IMR-90 (cell line): ENCODE data around the gene KLHL17. TPM values are rescaled to one million over a fixed set of nuclear protein-coding genes. Genes with fewer than 3 reads are reported as not detected.

ENCODE experiments used
- ATAC-seq: fragments of 200-7000 bp; cut with Tn5 transposase; 2 replicates; pipeline ENCODE4 v1.9.1; 2020; ENCODE audit warnings: low read depth, mild to moderate bottlenecking, moderate library complexity
- BruUV-seq: library from RNA; stranded (reverse); fragments of 400-500 nt; replicated peaks from 2 replicates; lab custom pipeline; 2021; lab: Mats Ljungman, UMichigan
- CTCF ChIA-PET: fragments of 300-600 bp; formaldehyde crosslinking; extraction: SDS; loops from one replicate; lab custom pipeline; 2021; ENCODE audit warnings: antibody characterized with exemption; lab: Yijun Ruan, JAX
- POLR2A ChIA-PET: fragments of 300-600 bp; sonication (Branson Sonifier 250); formaldehyde crosslinking; loops from one replicate; lab custom pipeline; 2022; ENCODE audit warnings: antibody characterized with exemption; ENCODE audit not compliant: unreplicated experiment; lab: Charles Lee
- DNase-seq: peaks from one replicate; pipeline ENCODE4 v3.0.0; 2013
- H2AFZ ChIP-seq: replicated peaks from 2 replicates; pipeline ENCODE3; 2013; ENCODE audit warnings: low read length, mild to moderate bottlenecking; ENCODE audit not compliant: poor library complexity
- H2AK5ac ChIP-seq: 2 replicates; pipeline ENCODE4 v1.6.1; 2013; ENCODE audit warnings: low read depth, low read length, inconsistent platforms
- H2AK9ac ChIP-seq: replicated peaks from 2 replicates; pipeline ENCODE3; 2013; ENCODE audit warnings: mild to moderate bottlenecking, low read depth, low read length, moderate library complexity; ENCODE audit not compliant: poor library complexity
- H2BK120ac ChIP-seq: 2 replicates; pipeline ENCODE4 v1.6.1; 2013; ENCODE audit warnings: low read depth, low read length, inconsistent platforms
- H2BK15ac ChIP-seq: 3 replicates; pipeline ENCODE4 v1.6.1; 2013; ENCODE audit warnings: low read depth, low read length, inconsistent platforms
- H2BK20ac ChIP-seq: 2 replicates; pipeline ENCODE4 v1.6.1; 2013; ENCODE audit warnings: low read depth, mild to moderate bottlenecking, inconsistent platforms, low read length, moderate library complexity
- H2BK5ac ChIP-seq: 2 replicates; pipeline ENCODE4 v1.6.1; 2013; ENCODE audit warnings: mild to moderate bottlenecking, low read depth, low read length, inconsistent platforms; ENCODE audit not compliant: poor library complexity, severe bottlenecking
- H3K14ac ChIP-seq: replicated peaks from 2 replicates; pipeline ENCODE4 v1.6.1; 2013; ENCODE audit warnings: low read depth, low read length, inconsistent platforms
- H3K18ac ChIP-seq: 2 replicates; pipeline ENCODE4 v1.6.1; 2013; ENCODE audit warnings: low read depth, low read length, control low read depth
- H3K23ac ChIP-seq: 2 replicates; pipeline ENCODE4 v1.6.1; 2013; ENCODE audit warnings: low read depth, low read length, inconsistent platforms
- H3K27ac ChIP-seq: 2 replicates; pipeline ENCODE4 v1.5.1; 2013; ENCODE audit warnings: mild to moderate bottlenecking, control low read depth, low read length; ENCODE audit not compliant: insufficient read depth
- H3K27me3 ChIP-seq: 2 replicates; pipeline ENCODE4 v1.6.1; 2013; ENCODE audit warnings: low read length; ENCODE audit not compliant: control insufficient read depth, insufficient read depth
- H3K36me3 ChIP-seq: 2 replicates; pipeline ENCODE4 v1.6.1; 2013; ENCODE audit warnings: low read length, mixed read lengths; ENCODE audit not compliant: control insufficient read depth, insufficient read depth
- H3K4ac ChIP-seq: 2 replicates; pipeline ENCODE4 v1.6.1; 2013; ENCODE audit warnings: low read depth, low read length, inconsistent platforms
- H3K4me1 ChIP-seq: 2 replicates; pipeline ENCODE4 v1.6.1; 2013; ENCODE audit warnings: low read length, mixed read lengths; ENCODE audit not compliant: control insufficient read depth, insufficient read depth
- H3K4me2 ChIP-seq: 2 replicates; pipeline ENCODE4 v1.6.1; 2013; ENCODE audit warnings: low read depth, mild to moderate bottlenecking, control low read depth, low read length, moderate library complexity
- H3K4me3 ChIP-seq: 2 replicates; pipeline ENCODE4 v1.5.1; 2013; ENCODE audit warnings: low read depth, mild to moderate bottlenecking, control low read depth, low read length, moderate library complexity; ENCODE audit not compliant: insufficient read depth
- H3K56ac ChIP-seq: 2 replicates; pipeline ENCODE4 v1.6.1; 2013; ENCODE audit warnings: low read length, inconsistent platforms; ENCODE audit not compliant: insufficient read depth; ENCODE audit errors: extremely low read depth
- H3K79me1 ChIP-seq, 2 experiments: 2 replicates each; pipeline ENCODE4 v1.6.1; 2013; ENCODE audit warnings: low read length in 2 of 2, inconsistent platforms in 1 of 2, low read depth in 1 of 2
- H3K9ac ChIP-seq: 2 replicates; pipeline ENCODE4 v1.6.1; 2013; ENCODE audit warnings: low read depth, low read length, control low read depth
- H3K9me1 ChIP-seq: 2 replicates; pipeline ENCODE4 v1.6.1; 2013; ENCODE audit warnings: low read length, inconsistent platforms; ENCODE audit not compliant: insufficient read depth
- H3K9me3 ChIP-seq: 2 replicates; pipeline ENCODE4 v1.6.1; 2013; ENCODE audit warnings: low read length; ENCODE audit not compliant: control insufficient read depth, insufficient read depth
- H4K20me1 ChIP-seq: 2 replicates; pipeline ENCODE4 v1.6.1; 2013; ENCODE audit warnings: low read length, inconsistent platforms; ENCODE audit not compliant: insufficient read depth
- H4K5ac ChIP-seq: 2 replicates; pipeline ENCODE4 v1.6.1; 2013; ENCODE audit warnings: mild to moderate bottlenecking, low read depth, low read length, control low read depth
- H4K8ac ChIP-seq, 2 experiments: 2 replicates each; pipeline ENCODE4 v1.6.1; 2013; ENCODE audit warnings: low read depth in 2 of 2, low read length in 2 of 2, control low read depth in 1 of 2, inconsistent platforms in 1 of 2
- H4K91ac ChIP-seq: 2 replicates; pipeline ENCODE4 v1.6.1; 2013; ENCODE audit warnings: low read depth, low read length, inconsistent platforms; ENCODE audit not compliant: insufficient read depth
- BHLHE40 ChIP-seq: fragments of 150-350 bp; IDR thresholded peaks from 2 replicates; pipeline ENCODE4 v1.6.1; 2016; ENCODE audit warnings: mild to moderate bottlenecking, low read depth, low read length
- CEBPB ChIP-seq: IDR thresholded peaks from 2 replicates; pipeline ENCODE4 v1.6.1; 2012; ENCODE audit warnings: low read depth, low read length, improper control_type of control experiment
- CHD1 ChIP-seq: IDR thresholded peaks from 2 replicates; pipeline ENCODE4 v1.6.1; 2012; ENCODE audit warnings: low read depth, low read length, improper control_type of control experiment
- CTCF ChIP-seq: conservative IDR thresholded peaks from 2 replicates; pipeline ENCODE4 v1.5.1; 2012; ENCODE audit warnings: mild to moderate bottlenecking, low read depth, low read length, improper control_type of control experiment
- ELK1 ChIP-seq: fragments of 150-350 bp; IDR thresholded peaks from 2 replicates; pipeline ENCODE4 v1.6.1; 2016; ENCODE audit warnings: low read depth, mild to moderate bottlenecking, low read length, moderate library complexity, borderline replicate concordance
- FOS ChIP-seq: fragments of 150-350 bp; IDR thresholded peaks from 2 replicates; pipeline ENCODE4 v1.6.1; 2016; ENCODE audit warnings: low read depth, low read length
- MAFK ChIP-seq: IDR thresholded peaks from 2 replicates; pipeline ENCODE4 v1.6.1; 2012; ENCODE audit warnings: low read depth, low read length, improper control_type of control experiment
- MAZ ChIP-seq: IDR thresholded peaks from 2 replicates; pipeline ENCODE4 v1.6.1; 2012; ENCODE audit warnings: low read depth, mild to moderate bottlenecking, low read length, improper control_type of control experiment, moderate library complexity, borderline replicate concordance
- MXI1 ChIP-seq: IDR thresholded peaks from 2 replicates; pipeline ENCODE4 v1.6.1; 2012; ENCODE audit warnings: low read depth, mild to moderate bottlenecking, low read length, moderate library complexity, borderline replicate concordance
- NFE2L2 ChIP-seq: fragments of 150-350 bp; IDR thresholded peaks from 2 replicates; pipeline ENCODE4 v1.6.1; 2016; ENCODE audit warnings: low read depth, mild to moderate bottlenecking, low read length
- POLR2A ChIP-seq: IDR thresholded peaks from 2 replicates; pipeline ENCODE4 v1.6.1; 2012; ENCODE audit warnings: mild to moderate bottlenecking, low read depth, low read length
- RAD21 ChIP-seq: IDR thresholded peaks from 2 replicates; pipeline ENCODE4 v1.6.1; 2012; ENCODE audit warnings: low read length, improper control_type of control experiment
- RCOR1 ChIP-seq: IDR thresholded peaks from 2 replicates; pipeline ENCODE4 v1.6.1; 2012; ENCODE audit warnings: mild to moderate bottlenecking, low read length, improper control_type of control experiment; ENCODE audit not compliant: insufficient replicate concordance
- RFX5 ChIP-seq: IDR thresholded peaks from 2 replicates; pipeline ENCODE4 v1.8.0; 2012; ENCODE audit warnings: low read depth, mild to moderate bottlenecking, low read length, moderate library complexity
- SMC3 ChIP-seq: fragments of 150-350 bp; IDR thresholded peaks from 2 replicates; pipeline ENCODE4 v1.6.1; 2016; ENCODE audit warnings: low read depth, mild to moderate bottlenecking, antibody characterized with exemption, low read length, moderate library complexity
- USF2 ChIP-seq: fragments of 150-350 bp; IDR thresholded peaks from 2 replicates; pipeline ENCODE4 v1.6.1; 2017; ENCODE audit warnings: mild to moderate bottlenecking, antibody characterized with exemption, low read length, low read depth
- WGBS, 2 experiments: methylation state at CpG; one replicate each; pipeline versions ENCODE4 v1.1.5 to v1.1.7; 2013; ENCODE audit warnings: missing lambda C conversion rate in 2 of 2; ENCODE audit not compliant: insufficient read length in 1 of 2; ENCODE audit errors: extremely low coverage in 2 of 2; 5-methylcytosine and 5-hydroxymethylcytosine counted together
- dilution Hi-C: fragments of 300-500 bp; cut with HindIII; formaldehyde crosslinking; loops from one replicate; pipeline ENCODE4 v1.14.3; 2018; ENCODE audit warnings: low sequenced_read_pairs; ENCODE audit not compliant: unreplicated experiment
- in situ Hi-C: fragments of 300-500 bp; cut with MboI; formaldehyde crosslinking; loops from 3 replicates; pipeline ENCODE4 v1.14.3; 2019; ENCODE audit warnings: low sequenced_read_pairs, inconsistent platforms, mixed read lengths
- intact Hi-C: fragments of 100-400 bp; cut with micrococcal nuclease; formaldehyde crosslinking; loops from 2 replicates; pipeline ENCODE4 v1.10.0; 2022
- polyA plus RNA-seq, 3 experiments: library from polyadenylated mRNA; depleted of rRNA; stranded (reverse); fragments of >200 nt; gene quantifications; 2 replicates each; pipeline ENCODE4 v1.2.3, GENCODE V29; 2012; ENCODE audit warnings: low replicate concordance in 1 of 3
- total RNA-seq: library from RNA; depleted of rRNA; stranded (reverse); fragments of >200 nt; gene quantifications from 2 replicates; pipeline ENCODE4 v1.2.3, GENCODE V29; 2012

The KLHL17 gene
- total and polyA plus RNA-seq, 2 of the 4 experiments (the other 2 are of a cell fraction), result 3.4 to 41.0 TPM

- ChIA-PET CTCF (no interaction called here), POLR2A (no interaction called here)
- H2BK5ac ChIP-seq, result no peak overlapping the region
- no peak overlapping the region for H3K23ac ChIP-seq
- no peak overlapping the region for H4K5ac ChIP-seq
- H4K91ac ChIP-seq, result no peak overlapping the region
- H3K56ac ChIP-seq, result no peak overlapping the region
- no peak overlapping the region for H2AFZ ChIP-seq
- no peak overlapping the region for H3K4me3 ChIP-seq
- no peak overlapping the region for H2AK5ac ChIP-seq
- no peak overlapping the region for H3K14ac ChIP-seq
- peaks cover 8% of the 10 kb centered on the region for H3K4me1 ChIP-seq
- H3K4ac ChIP-seq, result no peak overlapping the region
- H2BK15ac ChIP-seq, result no peak overlapping the region
- no peak overlapping the region for H2BK20ac ChIP-seq
- peaks cover 6% of the 10 kb centered on the region; the same call in 1 of the 2 replicates for H3K9me1 ChIP-seq
- intact Hi-C loops, result loop anchor here (5.0 kb wide), 1 partner anchor 53 kb away; no protein-coding TSS in a partner anchor
- DNase-seq, result no peak
- H3K36me3 ChIP-seq, result no peaks in the 10 kb centered on the region
- no peak overlapping the region for H3K18ac ChIP-seq
- H3K79me1 ChIP-seq, result peaks cover 9 to 26% of the 10 kb centered on the region in 2 experiments; a peak in 3 of 4 replicates
- no peak for ATAC-seq
- dilution Hi-C loops, result no loop called here
- no peak overlapping the region for H3K27ac ChIP-seq
- 86% methylated on average over 4 of the region's 7 CpGs; no CpG with 5 or more reads in 1 of the 2 experiments for WGBS, 2 experiments
- BruUV-seq, result no TSS peak
- no peaks in the 10 kb centered on the region for H3K27me3 ChIP-seq
- no peak overlapping the region for H4K8ac ChIP-seq
- H2AK9ac ChIP-seq, result peak overlapping the region; percentile 25
- in situ Hi-C loops, result no loop called here
- no peak for TF ChIP-seq RAD21
- no peak for TF ChIP-seq CEBPB
- no peak for TF ChIP-seq MAFK
- no peak for TF ChIP-seq BHLHE40
- no peak for TF ChIP-seq SMC3
- no peak for TF ChIP-seq NFE2L2
- TF ChIP-seq MAZ, result no peak
- no peak for TF ChIP-seq FOS
- TF ChIP-seq RCOR1, result no peak
- TF ChIP-seq MXI1, result no peak
- no peak for TF ChIP-seq POLR2A
- no peak for TF ChIP-seq RFX5
- no peak for TF ChIP-seq USF2
- no peak for TF ChIP-seq CTCF
- TF ChIP-seq ELK1, result no peak
- TF ChIP-seq CHD1, result no peak
- no peaks in the 10 kb centered on the region for H3K9me3 ChIP-seq
- H2BK120ac ChIP-seq, result no peak overlapping the region
- no peak overlapping the region for H3K4me2 ChIP-seq
- H3K9ac ChIP-seq, result no peak overlapping the region
- peaks cover 4% of the 10 kb centered on the region; the same call in 1 of the 2 replicates for H4K20me1 ChIP-seq
Measured at GRCh38 chr1:1004420-1004779, 44.0 kb downstream of the KLHL17 start.
